Neural crest cell (in vitro differentiated cells): ENCODE results near the gene DUSP11. TPM values are rescaled to one million over a fixed set of nuclear protein-coding genes. Genes with fewer than 3 reads are reported as not detected.
"Not testable (repeated sequence)": the region's sequence is repeated elsewhere in the genome, so short reads cannot be mapped to it uniquely, and the experiment has no call there.

Experiments
- DNase-seq: peaks from one replicate; pipeline ENCODE4 v3.0.0; 2021; ENCODE audit warnings: low read depth, mixed read lengths, low spot score
- H3K27ac Mint-ChIP-seq: one replicate; pipeline ENCODE4 v1.8.0; 2021; ENCODE audit warnings: mild to moderate bottlenecking, mixed read lengths; ENCODE audit not compliant: unreplicated experiment
- H3K27me3 Mint-ChIP-seq: 2 replicates; pipeline ENCODE4 v1.8.0; 2021; ENCODE audit warnings: low read depth, mild to moderate bottlenecking, mixed read lengths
- H3K36me3 Mint-ChIP-seq: 2 replicates; pipeline ENCODE4 v1.8.0; 2021; ENCODE audit warnings: low read depth, mild to moderate bottlenecking, mixed read lengths
- H3K4me1 Mint-ChIP-seq: 2 replicates; pipeline ENCODE4 v1.8.0; 2021; ENCODE audit warnings: mixed read lengths
- H3K4me3 Mint-ChIP-seq: one replicate; pipeline ENCODE4 v1.8.0; 2021; ENCODE audit warnings: mild to moderate bottlenecking, mixed read lengths
- H3K9me3 Mint-ChIP-seq: 2 replicates; pipeline ENCODE4 v1.8.0; 2021; ENCODE audit warnings: mixed read lengths
- total RNA-seq: library from RNA; stranded (reverse); gene quantifications from 2 replicates; pipeline ENCODE4 v1.2.1, GENCODE V29; 2021
- TF ChIP-seq, protein P1 (sequence below): fragments of 200-600 bp; sonication (generic); conservative IDR thresholded peaks from 2 replicates; pipeline ENCODE4 v1.5.0; 2021; ENCODE audit warnings: antibody characterized with exemption, mild to moderate bottlenecking

DUSP11 gene
- total RNA-seq, 1 donor from 2014 or later: 18.2 TPM

DNA sequence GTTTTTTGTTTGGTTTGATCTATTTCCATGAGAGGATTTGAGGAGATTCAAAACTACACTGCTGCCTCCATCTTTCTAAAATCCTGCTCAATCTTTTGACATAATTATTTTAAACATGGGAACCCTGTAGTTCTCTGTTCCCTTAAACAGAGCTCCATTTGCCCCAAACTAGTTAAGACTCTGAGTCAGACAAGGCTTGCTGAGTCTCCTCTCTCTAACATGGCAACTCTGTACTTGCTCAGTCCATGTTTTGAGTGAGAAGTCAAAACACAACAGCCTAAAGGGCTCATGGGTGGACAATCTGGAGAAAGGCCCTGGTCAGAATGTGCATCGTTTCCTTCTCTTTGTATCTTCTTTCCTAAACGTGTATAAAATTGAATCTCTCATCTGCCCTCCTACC lies 41.8 kb upstream of the DUSP11 start:
- Mint-ChIP-seq H3K4me3 (no peak overlapping the region), H3K4me1 (no peaks in the 10 kb centered on the region), H3K36me3 (no peaks in the 10 kb centered on the region), H3K27ac (no peak overlapping the region), H3K27me3 (peaks cover 74% of the 10 kb centered on the region), H3K9me3 (no peaks in the 10 kb centered on the region)
- no peak for DNase-seq
- TF ChIP-seq, protein P1, sequence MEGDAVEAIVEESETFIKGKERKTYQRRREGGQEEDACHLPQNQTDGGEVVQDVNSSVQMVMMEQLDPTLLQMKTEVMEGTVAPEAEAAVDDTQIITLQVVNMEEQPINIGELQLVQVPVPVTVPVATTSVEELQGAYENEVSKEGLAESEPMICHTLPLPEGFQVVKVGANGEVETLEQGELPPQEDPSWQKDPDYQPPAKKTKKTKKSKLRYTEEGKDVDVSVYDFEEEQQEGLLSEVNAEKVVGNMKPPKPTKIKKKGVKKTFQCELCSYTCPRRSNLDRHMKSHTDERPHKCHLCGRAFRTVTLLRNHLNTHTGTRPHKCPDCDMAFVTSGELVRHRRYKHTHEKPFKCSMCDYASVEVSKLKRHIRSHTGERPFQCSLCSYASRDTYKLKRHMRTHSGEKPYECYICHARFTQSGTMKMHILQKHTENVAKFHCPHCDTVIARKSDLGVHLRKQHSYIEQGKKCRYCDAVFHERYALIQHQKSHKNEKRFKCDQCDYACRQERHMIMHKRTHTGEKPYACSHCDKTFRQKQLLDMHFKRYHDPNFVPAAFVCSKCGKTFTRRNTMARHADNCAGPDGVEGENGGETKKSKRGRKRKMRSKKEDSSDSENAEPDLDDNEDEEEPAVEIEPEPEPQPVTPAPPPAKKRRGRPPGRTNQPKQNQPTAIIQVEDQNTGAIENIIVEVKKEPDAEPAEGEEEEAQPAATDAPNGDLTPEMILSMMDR: no peak

GRCh38 chr2:73821227-73821626 lies 41.3 kb upstream of the DUSP11 start:
- Mint-ChIP-seq H3K4me1 (no peaks in the 10 kb centered on the region), H3K9me3 (no peaks in the 10 kb centered on the region), H3K27ac (no peak overlapping the region), H3K4me3 (no peak overlapping the region), H3K27me3 (peaks cover 73% of the 10 kb centered on the region), H3K36me3 (no peaks in the 10 kb centered on the region)
- DNase-seq: no peak
- TF ChIP-seq, protein P1: no peak

DNA sequence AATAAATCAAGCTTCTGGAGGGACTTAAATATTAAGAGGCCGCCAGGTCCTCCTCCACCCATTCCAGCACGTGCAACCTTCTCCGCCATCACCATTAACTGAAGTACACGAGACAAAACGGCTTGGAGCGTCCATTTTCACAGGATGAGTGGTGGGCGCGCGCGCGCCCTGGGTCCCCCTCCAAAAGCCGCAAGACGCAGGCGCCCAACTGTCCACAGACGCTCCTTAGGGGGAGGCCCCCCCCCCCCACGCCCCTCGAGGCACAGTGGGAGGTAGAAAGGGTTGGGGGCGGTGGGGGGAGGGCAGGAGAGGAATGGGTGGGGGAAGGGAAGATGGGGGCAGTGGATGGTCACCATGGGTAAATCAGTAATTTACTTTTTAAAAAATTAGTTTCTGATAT lies 38.4 kb upstream of the DUSP11 start:
- H3K4me1 Mint-ChIP-seq: no peaks in the 10 kb centered on the region

DNA sequence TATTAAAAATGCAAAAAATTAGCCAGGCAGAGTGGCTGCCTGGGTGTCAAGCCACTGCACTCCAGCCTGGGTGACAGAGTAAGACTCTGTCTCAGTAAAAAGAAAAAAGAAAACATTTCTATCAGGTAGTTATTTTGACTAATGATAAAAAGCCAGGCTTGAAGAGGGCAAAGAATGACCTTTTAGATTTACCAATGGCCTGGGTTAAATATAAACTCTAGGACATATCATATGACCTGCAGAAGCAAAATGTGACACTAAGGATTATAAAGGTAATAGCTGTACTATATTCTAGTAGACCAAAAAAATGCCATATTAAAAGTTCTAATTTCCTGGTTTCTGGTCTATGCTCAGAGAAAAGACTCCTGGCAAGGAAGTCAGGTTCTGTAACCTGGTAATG lies 32.7 kb upstream of the DUSP11 start:
- H3K4me1 Mint-ChIP-seq: no peaks in the 10 kb centered on the region
- no peaks in the 10 kb centered on the region for H3K9me3 Mint-ChIP-seq
- DNase-seq: no peak
- H3K36me3 Mint-ChIP-seq: no peaks in the 10 kb centered on the region
- TF ChIP-seq, protein P1: no peak
- H3K27ac Mint-ChIP-seq: no peak overlapping the region
- no peak overlapping the region for H3K4me3 Mint-ChIP-seq
- H3K27me3 Mint-ChIP-seq: peaks cover 57% of the 10 kb centered on the region

More for the DNA sequence above, 38.4 kb upstream of the DUSP11 start:
- Mint-ChIP-seq H3K4me3 (no peak overlapping the region), H3K27ac (no peak overlapping the region), H3K27me3 (peaks cover 78% of the 10 kb centered on the region), H3K36me3 (no peaks in the 10 kb centered on the region), H3K9me3 (no peaks in the 10 kb centered on the region)
- TF ChIP-seq, protein P1: no peak
- DNase-seq: no peak

DNA sequence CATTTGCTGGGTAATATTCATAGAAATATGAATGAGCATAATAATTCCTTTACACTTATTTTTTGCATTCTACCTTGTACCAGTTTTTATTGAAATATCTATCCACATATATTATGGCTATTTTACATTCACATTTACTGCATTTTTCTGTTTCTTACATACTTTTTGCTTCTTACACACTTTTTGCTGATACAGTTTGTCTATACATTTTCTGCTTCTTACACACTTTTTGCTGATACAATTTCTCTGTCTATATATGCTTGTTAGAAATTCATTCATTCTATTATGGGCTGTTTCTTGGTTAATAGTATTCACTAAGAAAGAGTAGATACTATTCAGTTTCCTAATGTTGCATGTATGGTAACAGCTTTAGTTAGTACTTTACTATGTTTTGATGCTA lies 32.0 kb upstream of the DUSP11 start:
- Mint-ChIP-seq H3K27me3 (peaks cover 54% of the 10 kb centered on the region), H3K36me3 (no peaks in the 10 kb centered on the region), H3K27ac (no peak overlapping the region), H3K4me3 (no peak overlapping the region), H3K9me3 (no peaks in the 10 kb centered on the region), H3K4me1 (no peaks in the 10 kb centered on the region)
- no peak for DNase-seq
- TF ChIP-seq, protein P1: no peak

DNA sequence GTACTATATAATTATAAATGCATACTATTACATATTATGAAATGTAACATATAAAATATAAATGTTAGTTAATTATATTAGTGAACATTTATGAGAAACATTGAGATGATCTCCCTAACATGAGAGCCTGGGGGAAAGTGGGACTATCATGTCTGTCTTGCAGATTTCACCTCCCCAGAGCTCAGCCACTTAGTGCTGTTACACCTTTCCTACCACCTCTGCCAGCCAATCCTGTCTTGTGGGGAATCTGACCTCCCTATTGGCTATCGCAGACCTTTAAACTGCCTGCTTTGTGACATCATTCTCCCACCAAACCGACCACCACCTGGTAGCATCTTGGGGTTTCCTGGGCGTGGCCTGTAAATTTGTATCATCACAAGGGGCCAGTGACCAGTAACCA lies 4.0 kb upstream of the DUSP11 start, which contains the start of gene C2orf78:
TSS of gene C2orf78 (plus strand) at position 301 of the 400 bp plus-strand sequence. CDS start 127 bp downstream, outside the sequence.
- not testable (repeated sequence) for H3K9me3 Mint-ChIP-seq, H3K4me3 Mint-ChIP-seq, H3K27ac Mint-ChIP-seq, H3K36me3 Mint-ChIP-seq, H3K27me3 Mint-ChIP-seq, DNase-seq
- H3K4me1 Mint-ChIP-seq: peaks cover 12% of the 10 kb centered on the region

GRCh38 chr2:73783402-73783801 lies 3.5 kb upstream of the DUSP11 start:
- DNase-seq, H3K27me3 Mint-ChIP-seq, H3K27ac Mint-ChIP-seq, H3K4me3 Mint-ChIP-seq, H3K9me3 Mint-ChIP-seq, H3K36me3 Mint-ChIP-seq: not testable (repeated sequence)
- H3K4me1 Mint-ChIP-seq: peaks cover 16% of the 10 kb centered on the region
